Measurements from ENCODE around the gene HIC1. TPM values are rescaled to one million over a fixed set of nuclear protein-coding genes. Genes with fewer than 3 reads are reported as not detected.
A peak's percentile ranks its signal among the peaks of the same experiment; 100 is the strongest.

Gene HIC1
- total RNA-seq, 1 donor from 2014 or later: 0.37 TPM

GRCh38 chr17:2084766-2085647 is 30.1 kb downstream of the HIC1 start:
- TF ChIP-seq, protein P1, sequence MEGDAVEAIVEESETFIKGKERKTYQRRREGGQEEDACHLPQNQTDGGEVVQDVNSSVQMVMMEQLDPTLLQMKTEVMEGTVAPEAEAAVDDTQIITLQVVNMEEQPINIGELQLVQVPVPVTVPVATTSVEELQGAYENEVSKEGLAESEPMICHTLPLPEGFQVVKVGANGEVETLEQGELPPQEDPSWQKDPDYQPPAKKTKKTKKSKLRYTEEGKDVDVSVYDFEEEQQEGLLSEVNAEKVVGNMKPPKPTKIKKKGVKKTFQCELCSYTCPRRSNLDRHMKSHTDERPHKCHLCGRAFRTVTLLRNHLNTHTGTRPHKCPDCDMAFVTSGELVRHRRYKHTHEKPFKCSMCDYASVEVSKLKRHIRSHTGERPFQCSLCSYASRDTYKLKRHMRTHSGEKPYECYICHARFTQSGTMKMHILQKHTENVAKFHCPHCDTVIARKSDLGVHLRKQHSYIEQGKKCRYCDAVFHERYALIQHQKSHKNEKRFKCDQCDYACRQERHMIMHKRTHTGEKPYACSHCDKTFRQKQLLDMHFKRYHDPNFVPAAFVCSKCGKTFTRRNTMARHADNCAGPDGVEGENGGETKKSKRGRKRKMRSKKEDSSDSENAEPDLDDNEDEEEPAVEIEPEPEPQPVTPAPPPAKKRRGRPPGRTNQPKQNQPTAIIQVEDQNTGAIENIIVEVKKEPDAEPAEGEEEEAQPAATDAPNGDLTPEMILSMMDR (conservative IDR thresholded peaks at IDR 0.05): no peak
- Mint-ChIP-seq H3K27ac (ENCODE audit: unreplicated experiment) (peak overlapping the region; percentile 86), H3K27me3 (ENCODE audit: low read depth) (no peaks in the 10 kb centered on the region), H3K4me3 (no peak overlapping the region), H3K4me1 (peaks cover 40% of the 10 kb centered on the region), H3K36me3 (ENCODE audit: low read depth) (no peaks in the 10 kb centered on the region), H3K9me3 (no peaks in the 10 kb centered on the region)
- no peak for DNase-seq (ENCODE audit: low read depth, low spot score)

DNA sequence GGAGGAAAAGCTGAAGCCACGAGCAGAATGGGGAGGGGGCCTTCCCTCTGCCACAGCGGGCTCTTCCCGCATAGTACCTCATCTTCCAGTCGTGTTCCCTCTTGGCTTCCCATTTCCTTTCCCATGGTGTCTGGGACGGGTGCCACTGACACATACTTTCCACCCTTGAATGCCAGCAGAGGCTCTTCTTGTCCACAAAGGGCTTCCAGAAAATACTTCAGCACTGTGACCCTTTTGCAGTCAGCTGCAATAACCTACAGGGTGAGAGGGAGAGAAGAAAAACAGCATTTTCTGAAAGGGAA is 30.7 kb downstream of the HIC1 start:
- no peak for DNase-seq (ENCODE audit: low read depth, low spot score)
- Mint-ChIP-seq H3K27ac (ENCODE audit: unreplicated experiment) (peak overlapping the region; percentile 31), H3K9me3 (no peaks in the 10 kb centered on the region), H3K36me3 (ENCODE audit: low read depth) (no peaks in the 10 kb centered on the region), H3K27me3 (ENCODE audit: low read depth) (no peaks in the 10 kb centered on the region), H3K4me1 (peaks cover 45% of the 10 kb centered on the region), H3K4me3 (no peak overlapping the region)
- TF ChIP-seq, protein P1 (conservative IDR thresholded peaks at IDR 0.05): no peak

DNA sequence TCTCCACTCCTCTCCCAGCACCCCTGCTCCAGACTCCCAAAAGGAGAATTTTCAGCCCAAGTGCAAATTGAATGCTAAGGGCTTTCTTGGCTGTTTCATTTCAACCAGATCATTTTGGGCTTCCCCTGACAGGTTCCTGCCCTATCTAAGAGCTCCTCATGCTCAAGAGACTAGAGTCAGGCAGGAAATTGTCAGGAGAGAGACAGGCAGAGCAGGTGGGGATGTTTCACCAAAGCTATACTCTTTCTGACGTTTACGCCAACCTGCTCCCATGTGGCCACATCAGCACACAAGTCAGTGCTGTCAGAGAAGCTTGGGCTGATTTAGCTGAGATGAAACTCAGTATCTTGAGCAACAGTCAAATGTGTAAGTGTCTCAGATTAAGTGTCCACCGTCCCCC is 31.4 kb downstream of the HIC1 start:
- Mint-ChIP-seq H3K36me3 (ENCODE audit: low read depth) (no peaks in the 10 kb centered on the region), H3K4me3 (no peak overlapping the region), H3K9me3 (no peaks in the 10 kb centered on the region), H3K27me3 (ENCODE audit: low read depth) (no peaks in the 10 kb centered on the region), H3K27ac (ENCODE audit: unreplicated experiment) (no peak overlapping the region), H3K4me1 (peaks cover 51% of the 10 kb centered on the region)
- no peak for DNase-seq (ENCODE audit: low read depth, low spot score)
- TF ChIP-seq, protein P1 (conservative IDR thresholded peaks at IDR 0.05): no peak

GRCh38 chr17:2087597-2088211 is 32.8 kb downstream of the HIC1 start:
- peaks cover 3% of the 10 kb centered on the region for H3K36me3 Mint-ChIP-seq (ENCODE audit: low read depth)
- peaks cover 58% of the 10 kb centered on the region for H3K4me1 Mint-ChIP-seq
- DNase-seq (ENCODE audit: low read depth, low spot score): no peak
- no peaks in the 10 kb centered on the region for H3K9me3 Mint-ChIP-seq
- TF ChIP-seq, protein P1 (conservative IDR thresholded peaks at IDR 0.05): no peak
- no peak overlapping the region for H3K27ac Mint-ChIP-seq (ENCODE audit: unreplicated experiment)
- H3K4me3 Mint-ChIP-seq: no peak overlapping the region
- no peaks in the 10 kb centered on the region for H3K27me3 Mint-ChIP-seq (ENCODE audit: low read depth)

DNA sequence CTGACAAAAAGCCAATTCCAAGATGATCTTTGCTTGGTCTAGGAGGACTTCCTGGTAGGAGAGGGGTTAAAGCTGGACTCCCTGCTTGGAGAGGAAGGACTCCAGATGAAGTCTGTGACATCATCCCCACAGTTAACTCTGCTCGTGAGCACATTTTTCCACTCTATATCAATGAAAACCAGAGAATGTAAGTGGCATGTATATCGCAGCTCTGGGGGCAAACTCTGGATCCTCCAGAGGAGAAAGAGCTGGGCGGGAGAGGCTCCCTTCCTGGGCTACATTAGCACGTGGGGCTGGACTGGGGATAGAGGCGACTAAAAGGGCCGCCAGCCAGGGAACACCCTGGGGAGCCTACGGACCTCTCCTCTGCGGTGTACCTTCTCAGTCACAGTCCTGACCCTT is 34.1 kb downstream of the HIC1 start:
- DNase-seq (ENCODE audit: low read depth, low spot score): no peak
- H3K4me3 Mint-ChIP-seq: peak overlapping the region; percentile 17
- TF ChIP-seq, protein P1 (conservative IDR thresholded peaks at IDR 0.05): no peak
- H3K36me3 Mint-ChIP-seq (ENCODE audit: low read depth): peaks cover 3% of the 10 kb centered on the region
- H3K4me1 Mint-ChIP-seq: peaks cover 54% of the 10 kb centered on the region
- H3K27me3 Mint-ChIP-seq (ENCODE audit: low read depth): no peaks in the 10 kb centered on the region
- H3K27ac Mint-ChIP-seq (ENCODE audit: unreplicated experiment): peak overlapping the region; percentile 93
- no peaks in the 10 kb centered on the region for H3K9me3 Mint-ChIP-seq
